HCT116 (cell line): ENCODE results near the gene CNPPD1. TPM values are rescaled to one million over a fixed set of nuclear protein-coding genes. Genes with fewer than 3 reads are reported as not detected.
A peak's percentile ranks its signal among the peaks of the same experiment; 100 is the strongest.

Source experiments
- ATAC-seq: fragments of 200-7000 bp; cut with Tn5 transposase; 2 replicates; pipeline ENCODE4 v1.9.1; 2020; ENCODE audit warnings: mild to moderate bottlenecking, moderate library complexity
- BruUV-seq: library from RNA; stranded (reverse); fragments of 400-500 nt; replicated peaks from 2 replicates; lab custom pipeline; 2021; lab: Mats Ljungman, UMichigan
- CTCF ChIA-PET: fragments of 300-600 bp; sonication (Branson Sonifier 250); formaldehyde crosslinking; loops from one replicate; lab custom pipeline; 2021; ENCODE audit warnings: antibody characterized with exemption; lab: Charles Lee
- POLR2A ChIA-PET: fragments of 300-600, 350-600 bp; sonication (Branson Sonifier 250); formaldehyde crosslinking; loops from one replicate; lab custom pipeline; 2021; ENCODE audit warnings: antibody characterized with exemption; lab: Charles Lee
- RAD21 ChIA-PET, 2 experiments: fragments of 300-600 bp; sonication (Branson Sonifier 250); formaldehyde crosslinking; loops; one replicate each; lab custom pipeline; 2023; ENCODE audit warnings: low total read pairs in 2 of 2; ENCODE audit not compliant: uncharacterized antibody in 2 of 2, unreplicated experiment in 2 of 2, low non-redundant PET in 1 of 2; lab: Charles Lee
- DNase-seq: peaks from one replicate; pipeline ENCODE4 v3.0.0-alpha.2; 2010; ENCODE audit warnings: low read depth, low spot score
- H2AFZ ChIP-seq: fragments of 200-600 bp; shearing (Covaris generic), sonication (generic); 2 replicates; pipeline ENCODE4 v1.6.1; 2017; ENCODE audit warnings: low read depth, mixed run types, mixed read lengths, antibody characterized with exemption, low read length; ENCODE audit not compliant: poor library complexity, severe bottlenecking
- H3K27ac ChIP-seq: 2 replicates; pipeline ENCODE4 v1.5.1; 2012; ENCODE audit warnings: low read depth, low read length
- H3K27me3 ChIP-seq: fragments of 200-600 bp; sonication (generic); 2 replicates; pipeline ENCODE4 v1.6.1; 2016; ENCODE audit warnings: mixed run types, low read length, mixed read lengths; ENCODE audit not compliant: insufficient read depth
- H3K36me3 ChIP-seq, 2 experiments: fragments of 200-500 bp in 1 of 2; fragments of 200-600 bp in 1 of 2; sonication (Bioruptor generic) in 1 of 2; sonication (generic) in 1 of 2; 2 replicates each; pipeline versions ENCODE4 v1.5.1 to v1.6.1; 2014 to 2016; ENCODE audit warnings: low read length in 2 of 2, inconsistent platforms in 1 of 2, mixed read lengths in 1 of 2, mixed run types in 1 of 2; ENCODE audit not compliant: insufficient read depth in 2 of 2, control insufficient read depth in 1 of 2
- H3K4me1 ChIP-seq, 2 experiments: fragments of 200-600 bp in 1 of 2; sonication (generic) in 1 of 2; 2 replicates each; pipeline versions ENCODE4 v1.5.1 to v1.6.1; 2012 to 2017; ENCODE audit warnings: low read length in 2 of 2, inconsistent platforms in 1 of 2, mild to moderate bottlenecking in 1 of 2, mixed read lengths in 1 of 2, mixed run types in 1 of 2, moderate library complexity in 1 of 2; ENCODE audit not compliant: insufficient read depth in 2 of 2, control insufficient read depth in 1 of 2
- H3K4me2 ChIP-seq: fragments of 200-600 bp; sonication (generic); 2 replicates; pipeline ENCODE4 v1.6.1; 2017; ENCODE audit warnings: mixed run types, low read length, mixed read lengths
- H3K4me3 ChIP-seq, 2 experiments: fragments of 200-600 bp in 1 of 2; sonication (generic) in 1 of 2; replicated peaks in 1 of 2; 2 replicates each; pipeline ENCODE4 v1.5.1; 2011 to 2016; ENCODE audit warnings: low read length in 2 of 2, control low read depth in 1 of 2, low read depth in 1 of 2, mild to moderate bottlenecking in 1 of 2, mixed read lengths in 1 of 2, mixed run types in 1 of 2
- H3K79me2 ChIP-seq: fragments of 200-600 bp; sonication (generic); 2 replicates; pipeline ENCODE4 v1.6.1; 2017; ENCODE audit warnings: mild to moderate bottlenecking, mixed run types, low read length, moderate library complexity, mixed read lengths; ENCODE audit not compliant: insufficient read depth
- H3K9ac ChIP-seq: fragments of 200-600 bp; sonication (generic); 2 replicates; pipeline ENCODE4 v1.6.1; 2016; ENCODE audit warnings: low read length, mixed read lengths
- H3K9me2 ChIP-seq: fragments of 200-600 bp; sonication (generic), shearing (Covaris generic); 2 replicates; pipeline ENCODE4 v1.6.1; 2017; ENCODE audit warnings: mixed run types, mild to moderate bottlenecking, moderate library complexity; ENCODE audit not compliant: insufficient read depth
- H3K9me3 ChIP-seq, 2 experiments: fragments of 200-500 bp in 1 of 2; fragments of 200-600 bp in 1 of 2; sonication (Bioruptor generic) in 1 of 2; sonication (generic) in 1 of 2; 2 replicates each; pipeline ENCODE4 v1.6.1; 2014 to 2017; ENCODE audit warnings: low read length in 2 of 2, mixed read lengths in 2 of 2, inconsistent platforms in 1 of 2, low read depth in 1 of 2, mild to moderate bottlenecking in 1 of 2, mixed run types in 1 of 2, moderate library complexity in 1 of 2; ENCODE audit not compliant: control insufficient read depth in 1 of 2, insufficient read depth in 1 of 2
- H4K20me1 ChIP-seq: fragments of 200-600 bp; sonication (generic), shearing (Covaris generic); 2 replicates; pipeline ENCODE4 v1.6.1; 2017; ENCODE audit warnings: mixed run types, mild to moderate bottlenecking, moderate library complexity; ENCODE audit not compliant: insufficient read depth
- CBX3 ChIP-seq: IDR thresholded peaks from 2 replicates; pipeline ENCODE4 v1.6.1; 2012; ENCODE audit warnings: low read depth
- CEBPB ChIP-seq: IDR thresholded peaks from 2 replicates; pipeline ENCODE4 v1.6.1; 2012; ENCODE audit warnings: low read depth
- EZH2 ChIP-seq: fragments of 200-600 bp; sonication (generic); IDR thresholded peaks from 2 replicates; pipeline ENCODE4 v1.6.1; 2017; ENCODE audit warnings: antibody characterized with exemption, mixed run types
- EZH2phosphoT487 ChIP-seq: fragments of 200-600 bp; IDR thresholded peaks from 2 replicates; pipeline ENCODE4 v1.6.1; 2018; ENCODE audit warnings: antibody characterized with exemption, borderline replicate concordance
- FOSL1 ChIP-seq: IDR thresholded peaks from 2 replicates; pipeline ENCODE4 v1.6.1; 2012; ENCODE audit warnings: low read depth
- JUND ChIP-seq: IDR thresholded peaks from 2 replicates; pipeline ENCODE4 v1.6.1; 2012
- POLR2AphosphoS5 ChIP-seq: IDR thresholded peaks from 2 replicates; pipeline ENCODE4 v1.6.1; 2011; ENCODE audit warnings: mild to moderate bottlenecking, low read depth, low read length, moderate library complexity
- SIN3A ChIP-seq: IDR thresholded peaks from 2 replicates; pipeline ENCODE4 v1.6.1; 2012; ENCODE audit warnings: low read depth
- SP1 ChIP-seq: IDR thresholded peaks from 2 replicates; pipeline ENCODE4 v1.6.1; 2012; ENCODE audit warnings: low read depth
- SRF ChIP-seq: IDR thresholded peaks from 2 replicates; pipeline ENCODE4 v1.6.1; 2012; ENCODE audit warnings: low read depth
- TCF7L2 ChIP-seq: IDR thresholded peaks from 2 replicates; pipeline ENCODE4 v1.7.0; 2011; ENCODE audit warnings: borderline replicate concordance, inconsistent platforms; ENCODE audit not compliant: insufficient read depth, insufficient read length; ENCODE audit errors: extremely low read depth
- ZNF274 ChIP-seq: fragments of 200-500 bp; sonication (Bioruptor generic); IDR thresholded peaks from 2 replicates; pipeline ENCODE4 v1.6.1; 2014; ENCODE audit warnings: mild to moderate bottlenecking, low read depth, low read length, inconsistent platforms
- intact Hi-C: fragments of 100-400 bp; cut with micrococcal nuclease; formaldehyde crosslinking; loops from 2 replicates; pipeline ENCODE4 v1.10.0; 2022
- total RNA-seq: library from RNA; stranded (reverse); gene quantifications from one replicate; pipeline ENCODE4 v1.2.1, GENCODE V29; 2021; ENCODE audit not compliant: unreplicated experiment
- TF ChIP-seq, protein P1 (sequence below): IDR thresholded peaks from 2 replicates; pipeline ENCODE4 v1.6.1; 2011; ENCODE audit warnings: mild to moderate bottlenecking, low read length, moderate library complexity; ENCODE audit not compliant: insufficient replicate concordance; ENCODE audit errors: extremely low read depth

Gene CNPPD1
- total RNA-seq, 1 experiment from 2014 or later, result 41.9 TPM

DNA sequence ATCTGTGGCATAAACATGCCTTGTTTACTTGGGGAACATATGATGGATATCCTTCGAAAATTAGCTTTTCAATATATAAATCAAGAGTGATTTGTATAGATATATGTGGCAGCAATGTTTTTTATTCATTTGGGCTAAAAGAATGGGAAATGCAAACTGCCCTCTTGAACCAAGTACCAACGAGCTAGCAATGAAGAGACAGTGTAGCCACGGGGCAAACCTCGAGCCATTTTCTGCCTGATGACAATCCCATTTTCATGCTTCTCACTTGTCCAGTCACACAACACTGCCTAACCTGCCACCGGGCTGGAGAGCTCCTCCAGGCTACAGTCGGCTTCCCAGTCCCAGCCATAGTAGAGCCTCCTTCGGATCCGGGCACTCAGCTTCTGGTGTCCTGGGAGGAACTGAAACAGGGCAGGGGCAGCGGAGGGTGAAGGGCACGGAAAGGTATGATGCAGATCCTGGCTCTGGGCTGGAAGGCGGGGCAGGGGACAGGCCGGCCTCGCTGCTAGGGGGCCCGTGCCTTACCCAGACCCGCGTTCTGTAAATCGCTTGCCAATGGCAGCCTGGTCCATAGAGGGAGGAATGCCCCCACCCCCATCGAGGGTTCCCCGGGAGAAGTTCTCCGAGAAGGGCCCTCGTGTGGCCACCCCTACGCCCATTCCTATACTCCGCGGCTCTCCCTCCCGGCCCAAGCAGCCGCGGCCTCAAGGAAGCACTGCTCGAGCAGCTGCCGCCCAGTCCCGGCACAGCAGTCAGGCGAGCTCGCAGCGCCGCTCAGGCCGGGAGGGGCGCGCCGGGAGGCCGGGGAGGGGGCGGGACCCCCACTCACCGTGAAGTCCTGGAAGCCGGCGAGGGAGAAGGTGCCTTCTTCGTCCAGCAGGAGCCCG is 552 bp downstream of the CNPPD1 start:
- DNase-seq (no peak), ATAC-seq (peak; percentile 45)
- BruUV-seq, result no TSS peak
- intact Hi-C loops, result loop anchor here (2.0 to 10.0 kb wide), 3 partner anchors 31 to 359 kb away; partner anchors contain the start of genes DNPEP and ZFAND2B
- Histone ChIP-seq H3K27me3 (no peaks in the 10 kb centered on the region), H3K27ac (peak overlapping the region; percentile 97), H3K36me3 (peaks cover 4 to 10% of the 10 kb centered on the region in 2 experiments; a peak in 2 of 4 replicates), H3K4me2 (peak overlapping the region; percentile 98), H2AFZ (peak overlapping the region; percentile 35), H3K9me2 (no peaks in the 10 kb centered on the region), H3K9me3 (no peaks in the 10 kb centered on the region), H4K20me1 (no peaks in the 10 kb centered on the region), H3K4me3 (peak overlapping the region; percentile 87 to 93), H3K79me2 (peaks cover 23% of the 10 kb centered on the region), H3K9ac (peak overlapping the region; percentile 85), H3K4me1 (peaks cover 10 to 27% of the 10 kb centered on the region in 2 experiments)
- RAD21 ChIA-PET, result interaction anchor here (0.7 to 1.6 kb wide), 4 partner anchors 18 to 119 kb away, joined by 3 to 5 read pairs (median 3); no protein-coding TSS in a partner anchor
- no peak for TF ChIP-seq EZH2
- no peak for TF ChIP-seq CEBPB
- no peak for TF ChIP-seq POLR2AphosphoS5
- TF ChIP-seq SP1, result no peak
- TF ChIP-seq SIN3A, result no peak
- POLR2A ChIA-PET, result interaction anchor here (0.8 to 1.4 kb wide), 4 partner anchors 17 to 41 kb away, joined by 3 to 5 read pairs (median 4); partner anchors contain the start of gene ZFAND2B
- CTCF ChIA-PET, result interaction anchor here (0.6 to 1.9 kb wide), 6 partner anchors 10 to 174 kb away, joined by 3 to 16 read pairs (median 4); no protein-coding TSS in a partner anchor

DNA sequence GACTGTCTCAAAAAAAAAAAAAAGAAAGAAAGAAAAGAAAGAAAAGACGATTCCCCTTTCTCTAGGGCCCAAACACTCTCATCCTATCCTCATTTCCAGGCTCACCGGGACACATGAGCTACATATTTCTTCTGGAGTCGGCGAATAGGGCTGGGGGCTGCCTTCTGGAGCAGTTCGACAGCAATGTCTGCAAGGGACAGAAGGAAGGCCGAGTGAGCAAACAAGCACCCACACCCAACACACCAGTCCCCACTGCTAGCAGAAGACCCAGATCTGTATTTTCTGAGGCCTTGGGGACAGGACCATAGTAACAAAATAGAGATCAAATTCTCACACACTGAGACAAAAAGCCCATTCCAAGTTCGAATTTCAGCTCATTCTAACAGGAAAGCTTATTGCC is 1.2 kb downstream of the CNPPD1 start:
- H3K27ac ChIP-seq, result peak overlapping the region; percentile 97; the same call in 1 of the 2 replicates
- peaks cover 4 to 7% of the 10 kb centered on the region in 2 experiments; a peak in 2 of 4 replicates for H3K36me3 ChIP-seq
- no peaks in the 10 kb centered on the region for H4K20me1 ChIP-seq
- H3K79me2 ChIP-seq, result peaks cover 23% of the 10 kb centered on the region
- ChIA-PET RAD21 (interaction anchor here (0.7 to 1.6 kb wide), 3 partner anchors 18 to 43 kb away, joined by 3 to 5 read pairs (median 3); no protein-coding TSS in a partner anchor), CTCF (interaction anchor here (1.5 to 1.9 kb wide), 2 partner anchors 120 to 173 kb away, joined by 4 to 16 read pairs; no protein-coding TSS in a partner anchor), POLR2A (interaction anchor here (1.3 kb wide), 1 partner anchor 31 kb away, joined by 5 read pairs; the partner anchor contains the start of gene ZFAND2B)
- intact Hi-C loops, result loop anchor here (5.0 to 10.0 kb wide), 2 partner anchors 212 to 359 kb away; partner anchors contain the start of gene DNPEP
- DNase-seq (no peak), ATAC-seq (no peak)
- H3K4me3 ChIP-seq, result peak overlapping the region; percentile 87 to 93
- H3K27me3 ChIP-seq, result no peaks in the 10 kb centered on the region
- H3K9ac ChIP-seq, result peak overlapping the region; percentile 85
- H3K4me1 ChIP-seq, result peaks cover 10 to 27% of the 10 kb centered on the region in 2 experiments
- peak overlapping the region; percentile 98 for H3K4me2 ChIP-seq
- H3K9me2 ChIP-seq, result no peaks in the 10 kb centered on the region
- no peaks in the 10 kb centered on the region for H3K9me3 ChIP-seq
- BruUV-seq, result no TSS peak
- no peak overlapping the region for H2AFZ ChIP-seq
- TF ChIP-seq EZH2 (no peak), ZNF274 (no peak), SRF (no peak), POLR2AphosphoS5 (no peak), JUND (no peak), FOSL1 (no peak), CBX3 (no peak), CEBPB (no peak), EZH2phosphoT487 (no peak), TCF7L2 (no peak)
- TF ChIP-seq, protein P1, sequence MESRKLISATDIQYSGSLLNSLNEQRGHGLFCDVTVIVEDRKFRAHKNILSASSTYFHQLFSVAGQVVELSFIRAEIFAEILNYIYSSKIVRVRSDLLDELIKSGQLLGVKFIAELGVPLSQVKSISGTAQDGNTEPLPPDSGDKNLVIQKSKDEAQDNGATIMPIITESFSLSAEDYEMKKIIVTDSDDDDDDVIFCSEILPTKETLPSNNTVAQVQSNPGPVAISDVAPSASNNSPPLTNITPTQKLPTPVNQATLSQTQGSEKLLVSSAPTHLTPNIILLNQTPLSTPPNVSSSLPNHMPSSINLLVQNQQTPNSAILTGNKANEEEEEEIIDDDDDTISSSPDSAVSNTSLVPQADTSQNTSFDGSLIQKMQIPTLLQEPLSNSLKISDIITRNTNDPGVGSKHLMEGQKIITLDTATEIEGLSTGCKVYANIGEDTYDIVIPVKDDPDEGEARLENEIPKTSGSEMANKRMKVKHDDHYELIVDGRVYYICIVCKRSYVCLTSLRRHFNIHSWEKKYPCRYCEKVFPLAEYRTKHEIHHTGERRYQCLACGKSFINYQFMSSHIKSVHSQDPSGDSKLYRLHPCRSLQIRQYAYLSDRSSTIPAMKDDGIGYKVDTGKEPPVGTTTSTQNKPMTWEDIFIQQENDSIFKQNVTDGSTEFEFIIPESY, result no peak
